DMS53 (cell line): ENCODE measurements around the gene CHN1.

Experiments used
- DNase-seq: peaks from one replicate; lab custom pipeline; 2025; lab: John Stamatoyannopoulos, UW

The CHN1 gene

DNA sequence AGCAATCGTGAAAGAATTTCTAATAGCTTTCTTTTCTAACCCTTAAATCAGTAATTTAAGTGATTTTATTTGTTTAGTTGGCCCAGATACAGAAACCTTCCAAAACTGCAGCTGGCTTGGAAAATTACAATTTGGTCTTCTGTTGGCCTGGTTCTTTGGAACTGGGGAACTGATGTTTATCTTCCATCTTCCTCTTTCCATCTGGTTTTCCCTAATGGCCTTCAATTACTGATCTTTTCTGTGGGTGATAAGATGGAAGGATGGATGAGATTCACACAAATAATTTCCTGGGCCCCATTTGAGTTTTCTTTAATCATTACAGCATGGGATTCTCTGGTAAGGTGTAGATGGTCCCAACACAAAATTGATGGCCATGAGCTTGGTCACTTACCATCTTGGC is 134.4 kb downstream of the CHN1 start:
- no peak for DNase-seq

DNA sequence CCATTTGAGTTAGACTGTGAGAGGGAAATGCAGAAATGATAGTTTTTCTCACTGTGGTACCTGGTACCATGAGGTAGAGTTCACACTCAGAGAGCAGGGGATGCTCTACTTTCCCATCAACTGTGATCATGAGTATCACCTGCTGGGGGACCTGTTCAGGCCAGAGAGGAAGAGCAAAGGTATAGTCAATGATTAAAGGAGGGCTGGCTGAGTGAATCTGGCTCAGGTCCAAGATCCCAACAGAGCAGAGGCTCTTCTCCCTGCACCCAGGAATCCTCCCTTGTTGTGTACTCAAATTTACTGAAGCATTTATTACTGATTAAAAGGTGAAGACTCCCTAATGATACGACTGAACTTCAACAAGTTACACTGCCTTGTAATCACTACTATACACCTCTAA is 136.3 kb downstream of the CHN1 start:
- peak; percentile 82 for DNase-seq

DNA sequence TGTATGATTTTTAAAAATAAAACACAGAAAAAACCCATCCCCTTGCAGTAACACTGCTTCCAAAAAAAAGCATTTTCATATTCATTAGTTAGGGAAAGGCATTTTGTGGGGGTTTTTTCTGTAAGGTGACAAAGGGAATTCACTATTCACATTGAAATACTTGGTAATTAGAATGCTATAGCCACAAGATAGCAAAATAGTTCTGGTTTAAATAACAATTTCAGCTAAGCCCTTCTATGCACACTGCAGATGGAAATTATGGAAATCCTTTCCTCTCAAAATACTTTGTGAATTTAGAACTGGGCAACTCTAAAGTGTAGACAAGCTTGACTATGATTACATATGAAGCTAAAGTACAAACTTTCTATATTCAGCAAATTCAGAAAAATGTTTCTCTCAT is 138.8 kb downstream of the CHN1 start:
- no peak for DNase-seq

DNA sequence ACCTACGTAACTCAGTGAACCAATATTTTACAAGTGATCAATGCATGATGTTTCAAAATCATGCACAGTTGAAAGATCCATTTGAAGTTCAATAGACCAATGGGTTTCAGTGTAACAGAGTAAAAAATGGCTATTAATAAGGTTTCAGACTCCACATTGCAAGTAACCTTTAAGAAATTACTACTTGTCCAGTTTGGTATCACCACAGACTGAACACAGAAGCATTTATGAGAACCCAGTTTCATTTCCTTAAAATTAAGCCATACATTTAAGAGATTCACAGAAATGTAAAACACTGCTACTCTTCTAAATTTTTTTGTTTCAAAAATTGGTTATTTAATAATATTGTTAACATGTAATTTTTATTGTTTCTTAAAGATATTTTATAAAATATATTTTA is 142.0 kb downstream of the CHN1 start:
- DNase-seq, result no peak

DNA sequence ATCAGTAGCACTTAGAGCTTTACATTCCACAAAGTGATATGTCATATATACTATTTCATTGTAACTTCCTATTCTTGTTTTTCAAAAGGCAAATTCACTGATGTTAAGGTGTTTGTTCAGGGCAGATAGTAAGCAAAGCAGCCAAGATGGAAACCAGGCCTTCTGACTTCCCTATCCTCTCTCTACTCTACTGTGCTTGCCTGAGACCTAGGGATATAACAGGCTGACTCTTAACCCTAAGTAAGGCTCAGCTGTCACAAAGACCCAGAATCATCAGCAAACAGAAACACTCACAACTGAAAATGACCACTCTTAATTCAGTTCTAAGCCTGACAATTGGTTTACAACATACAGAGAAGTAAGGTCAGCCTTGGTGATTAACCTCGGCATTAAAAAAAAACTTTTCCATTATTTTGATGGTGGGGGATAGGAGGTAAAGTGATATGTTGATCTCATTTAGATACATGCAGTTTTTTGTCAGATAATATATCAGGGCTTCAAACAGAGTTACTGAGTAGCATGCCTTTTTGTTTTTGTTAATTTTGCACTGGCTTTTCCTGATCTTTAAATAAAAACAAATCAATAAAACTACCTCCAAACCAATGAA is 145.5 kb downstream of the CHN1 start:
- peak; percentile 9 for DNase-seq

DNA sequence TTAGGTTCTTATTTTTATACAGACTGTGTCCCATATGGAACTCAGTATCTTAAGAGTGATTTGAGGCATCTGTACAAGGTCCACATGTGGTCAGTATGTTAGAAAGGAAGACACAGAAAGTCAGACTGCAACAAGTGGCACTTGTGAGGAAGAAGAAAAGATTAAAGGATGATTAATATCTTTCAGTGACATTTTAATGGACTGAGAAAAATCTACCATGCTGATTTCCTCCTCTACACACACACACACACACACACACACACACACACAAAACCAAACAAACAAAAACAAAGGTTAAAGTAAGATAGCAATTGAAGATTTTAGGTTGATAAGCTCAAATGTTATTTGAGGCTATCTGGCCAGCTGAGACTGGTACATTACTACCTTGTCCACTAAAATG is 146.4 kb downstream of the CHN1 start:
- DNase-seq, result no peak

DNA sequence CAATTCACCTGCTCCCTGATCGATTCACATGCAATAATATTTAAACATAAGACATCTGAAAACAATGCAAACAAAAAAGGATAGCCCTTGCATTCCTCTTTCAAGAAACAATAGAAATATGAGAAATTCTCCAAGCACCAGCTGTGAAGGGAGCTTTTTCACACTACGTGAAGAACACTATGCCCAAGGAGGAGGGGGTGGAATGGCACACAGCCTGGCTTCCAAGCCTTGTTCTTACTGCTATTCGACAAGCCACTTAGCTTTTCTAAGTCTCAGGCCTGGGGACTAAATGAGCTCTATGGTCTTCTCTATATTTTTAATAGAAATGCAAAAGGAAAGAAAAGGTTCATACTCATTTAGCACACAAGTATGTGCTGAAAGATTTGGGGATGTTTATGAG is 148.7 kb downstream of the CHN1 start:
- no peak for DNase-seq

DNA sequence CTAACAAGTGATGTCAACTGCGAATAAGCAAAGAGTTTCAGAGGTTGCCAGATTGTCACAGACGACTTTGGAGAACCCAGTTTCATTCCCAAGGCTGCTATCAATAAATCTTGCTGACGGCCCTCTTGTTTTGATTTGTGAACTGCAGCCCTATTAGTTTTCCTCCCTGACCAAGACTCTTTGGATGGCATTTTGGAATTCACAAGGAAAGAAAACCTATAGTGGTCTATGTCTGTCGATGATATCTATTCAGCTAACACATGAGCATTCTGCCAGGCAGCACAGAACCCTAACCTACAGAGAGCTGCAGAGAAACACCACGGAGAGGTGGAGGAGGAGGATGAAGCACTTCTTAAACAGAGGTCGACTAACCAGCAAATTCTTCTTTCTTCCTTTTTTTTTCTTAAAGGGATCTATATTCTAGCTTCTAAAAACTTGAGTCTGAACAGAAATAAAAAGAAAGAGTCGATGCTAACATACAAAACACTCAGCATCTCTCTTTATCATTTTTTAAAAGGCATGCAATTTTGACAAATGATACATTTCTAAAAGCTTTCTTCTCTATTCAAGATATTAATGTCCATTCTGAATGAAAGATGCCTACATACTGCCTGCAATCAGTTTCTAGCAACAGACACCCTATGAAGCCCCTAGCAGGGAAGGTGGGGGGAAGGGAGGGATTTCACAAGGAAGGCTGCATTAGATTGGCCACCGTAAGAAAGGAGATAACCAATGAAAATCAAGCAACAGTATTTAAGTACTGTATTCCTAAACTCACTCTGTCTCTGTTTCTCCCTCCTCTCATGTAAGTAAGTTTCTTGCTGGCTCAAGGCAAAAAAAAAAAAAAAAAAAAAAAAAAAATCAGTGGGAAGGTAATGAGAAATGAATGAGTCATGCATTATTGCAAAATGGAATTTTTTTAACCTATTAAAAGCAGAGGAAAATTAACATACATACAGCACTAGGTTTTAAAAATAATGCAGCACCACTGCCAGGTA is 157.9 kb downstream of the CHN1 start:
- DNase-seq, result no peak

DNA sequence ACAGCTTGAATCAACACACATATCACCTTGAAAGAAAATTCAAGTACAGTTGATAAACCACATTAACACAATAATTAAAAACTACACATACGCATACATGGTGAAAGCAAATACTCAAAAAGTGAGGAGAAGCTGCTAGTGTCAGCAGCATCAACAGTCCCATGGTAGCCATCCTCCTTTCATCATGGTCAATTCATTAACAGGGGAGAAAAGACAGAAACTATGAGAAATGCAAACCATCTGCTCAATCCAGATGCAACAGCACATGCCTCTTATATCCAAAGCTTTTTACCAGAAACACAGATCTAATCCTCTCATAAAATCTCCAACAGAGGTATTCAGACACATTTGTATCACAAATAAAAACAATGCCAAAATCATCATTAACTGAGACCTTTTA is 159.0 kb downstream of the CHN1 start:
- DNase-seq, result no peak

DNA sequence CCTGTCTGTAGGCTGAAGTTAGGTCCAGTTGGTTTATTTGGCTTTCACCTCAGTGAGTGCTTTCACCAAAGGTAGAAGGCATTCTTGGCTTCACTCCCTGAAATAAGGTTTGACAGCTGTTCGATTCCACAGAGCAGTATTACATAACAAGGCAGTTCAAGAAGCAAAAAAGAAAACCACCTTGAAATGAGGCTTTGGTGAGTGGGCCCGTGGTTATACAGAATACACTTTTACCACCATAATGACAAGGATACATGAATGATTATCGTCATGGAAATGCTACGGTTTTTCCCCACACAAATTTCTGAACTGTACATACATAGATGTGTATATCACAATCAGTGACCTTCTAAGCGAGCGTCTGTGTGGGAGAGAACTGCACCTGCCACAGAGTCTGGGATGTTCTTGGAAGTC is 160.9 kb downstream of the CHN1 start:
- no peak for DNase-seq

DNA sequence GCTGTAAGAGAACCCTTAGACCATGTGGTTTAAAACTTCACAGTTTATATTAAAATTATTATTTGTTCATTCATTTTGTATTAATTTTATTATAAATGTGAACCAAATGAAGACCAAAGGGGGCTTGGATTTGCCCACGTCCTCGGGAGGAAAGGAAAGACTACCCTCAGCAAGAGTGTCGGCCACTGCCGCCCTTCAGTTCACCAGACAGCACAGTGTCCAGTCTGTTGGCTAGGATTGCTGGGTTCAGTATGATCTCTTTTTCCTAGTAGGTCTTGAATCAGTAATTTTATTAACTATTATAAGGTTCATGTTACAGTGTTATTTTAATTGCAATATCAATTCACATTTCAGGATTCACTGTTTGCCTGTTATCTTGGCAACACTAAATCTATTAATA is 162.7 kb downstream of the CHN1 start:
- DNase-seq, result no peak

DNA sequence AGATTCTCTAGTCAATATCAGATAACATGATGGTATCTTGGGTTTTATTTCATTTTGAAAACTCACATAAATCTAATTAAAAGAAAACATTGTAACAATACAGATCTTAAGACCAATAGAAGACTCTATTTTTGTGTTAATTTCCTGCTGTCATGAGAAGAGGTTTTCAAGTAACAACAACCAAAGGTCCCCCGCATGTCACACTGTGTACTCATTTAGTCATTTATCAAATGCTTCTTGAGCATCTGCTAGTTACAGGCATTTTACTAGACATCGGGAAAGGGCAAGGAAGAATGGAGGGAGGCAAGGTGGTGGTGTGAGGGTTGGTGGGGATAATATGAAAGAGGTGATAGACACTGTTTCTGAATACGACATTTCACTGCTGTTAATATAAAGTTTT is 163.2 kb downstream of the CHN1 start:
- DNase-seq, result no peak

DNA sequence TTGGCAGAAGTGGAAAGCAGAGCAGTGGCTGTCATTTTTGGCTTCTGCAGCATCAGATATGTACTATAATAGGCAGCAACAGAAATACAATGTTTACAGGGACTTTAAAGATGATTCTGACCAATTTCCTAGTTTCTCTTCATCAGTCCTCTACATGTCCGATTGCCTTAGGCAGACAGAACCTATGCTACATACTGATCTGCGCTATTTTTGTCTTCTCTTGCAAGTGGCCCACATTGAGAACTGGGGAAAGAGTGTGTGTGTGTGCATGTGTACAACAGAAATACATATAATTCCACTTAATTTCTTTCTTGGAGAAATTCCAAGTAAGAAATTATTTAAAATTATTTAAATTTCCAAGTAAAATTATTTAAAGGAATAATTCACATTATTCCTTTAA is 163.8 kb downstream of the CHN1 start:
- no peak for DNase-seq

DNA sequence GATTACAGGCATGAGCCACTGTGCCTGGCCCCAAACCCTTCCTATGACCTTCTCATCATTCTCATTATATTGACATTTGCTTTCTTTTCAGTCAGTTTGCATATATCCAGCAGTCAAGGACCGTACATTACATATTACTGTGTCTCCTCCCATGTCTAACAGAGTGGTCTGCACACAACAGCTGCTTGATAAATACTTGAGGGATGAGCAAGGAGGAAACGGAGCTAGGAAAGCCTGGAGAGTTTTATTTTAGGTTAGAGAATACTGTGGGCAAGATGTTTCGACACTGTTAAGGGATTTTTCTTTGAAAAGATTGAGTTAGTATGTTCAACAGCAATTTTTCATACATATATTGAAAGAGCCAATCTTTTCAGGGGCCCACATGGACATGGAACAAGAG is 164.7 kb downstream of the CHN1 start:
- no peak for DNase-seq

DNA sequence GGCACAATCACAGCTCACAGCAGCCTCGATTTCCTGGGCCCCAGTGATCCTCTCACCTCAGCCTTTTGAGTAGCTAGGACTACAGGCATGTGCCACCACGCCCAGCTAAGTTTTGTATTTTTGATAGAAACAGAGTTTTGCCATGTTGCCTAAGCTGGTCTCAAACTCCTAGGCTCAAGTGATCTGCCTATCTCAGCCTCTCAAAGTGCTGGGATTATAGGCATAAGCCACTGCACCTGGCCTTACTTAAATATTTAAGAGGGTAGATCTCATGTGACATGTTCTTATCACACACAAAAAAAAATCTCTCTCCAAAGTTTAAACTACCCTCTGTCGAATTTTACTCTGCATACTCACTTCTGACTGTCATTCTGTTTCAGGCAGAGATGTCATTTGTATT is 165.5 kb downstream of the CHN1 start:
- no peak for DNase-seq

DNA sequence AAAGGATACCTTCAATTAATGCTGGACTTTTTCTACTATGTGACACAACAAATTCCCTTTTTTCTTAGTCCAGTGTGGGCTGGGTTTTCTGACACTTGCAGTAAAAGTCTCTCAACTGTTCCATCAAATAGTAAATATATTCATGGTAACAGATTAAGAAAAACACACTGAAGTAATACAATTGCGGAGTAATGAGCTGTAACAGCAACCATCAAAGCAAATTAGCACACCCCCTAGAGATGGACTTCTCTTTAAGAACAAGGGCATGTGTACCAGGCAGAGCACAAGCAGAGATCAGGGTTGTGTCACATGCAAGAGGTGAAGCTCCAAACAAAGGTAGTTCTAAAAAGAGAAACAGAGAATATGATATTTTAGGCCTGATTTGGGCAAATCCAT is 168.2 kb downstream of the CHN1 start:
- DNase-seq, result no peak

DNA sequence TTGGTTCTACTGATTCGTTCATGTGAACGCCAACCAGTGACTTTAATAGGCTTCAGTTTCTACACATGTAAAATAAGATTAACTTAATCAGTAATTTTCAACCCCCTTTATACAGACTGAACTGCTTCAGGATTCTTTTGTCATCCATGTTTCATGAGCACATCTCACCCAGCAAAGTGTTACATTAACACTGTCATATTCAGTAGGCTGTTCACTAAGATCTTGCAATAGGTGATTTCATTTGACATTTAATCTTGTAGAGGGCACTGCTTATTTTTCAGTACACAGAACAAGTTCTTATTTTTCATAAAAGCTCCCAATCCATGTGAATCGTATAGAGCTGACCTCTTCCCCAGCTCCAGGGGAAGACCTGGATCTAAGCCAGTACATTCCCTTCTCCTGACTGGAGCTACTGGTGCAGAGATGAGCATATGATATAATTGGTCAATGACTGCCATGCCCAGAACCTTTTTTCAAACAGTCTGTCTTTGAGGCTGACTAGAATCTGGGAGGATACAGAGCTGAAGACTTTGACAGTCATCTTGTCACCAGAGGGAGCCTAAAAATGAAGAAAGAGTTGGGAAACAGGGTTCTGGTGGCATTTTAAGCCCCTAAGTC is 168.7 kb downstream of the CHN1 start:
- DNase-seq, result no peak

DNA sequence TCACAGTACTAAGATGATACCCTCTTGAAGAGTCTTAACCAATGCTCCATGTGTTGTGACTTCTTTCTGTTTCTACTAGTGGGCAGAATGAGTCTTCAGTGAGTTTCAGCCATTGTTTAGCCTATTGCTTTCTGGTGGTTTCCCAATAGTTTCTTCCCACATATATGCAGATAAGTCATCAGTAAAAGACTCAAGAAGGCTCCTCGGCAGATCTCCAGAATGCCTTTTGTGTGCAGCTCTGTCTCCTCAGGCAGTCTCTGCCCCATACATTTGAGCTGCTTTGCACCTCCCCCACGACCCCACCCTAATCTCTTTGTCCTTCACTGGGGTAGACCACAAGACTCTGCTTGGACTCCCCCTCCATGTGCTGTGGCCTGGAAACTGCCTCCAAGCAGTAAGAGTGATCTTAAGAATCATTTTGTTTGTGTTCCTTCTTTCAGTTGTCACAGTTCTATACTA is 169.4 kb downstream of the CHN1 start:
- no peak for DNase-seq

DNA sequence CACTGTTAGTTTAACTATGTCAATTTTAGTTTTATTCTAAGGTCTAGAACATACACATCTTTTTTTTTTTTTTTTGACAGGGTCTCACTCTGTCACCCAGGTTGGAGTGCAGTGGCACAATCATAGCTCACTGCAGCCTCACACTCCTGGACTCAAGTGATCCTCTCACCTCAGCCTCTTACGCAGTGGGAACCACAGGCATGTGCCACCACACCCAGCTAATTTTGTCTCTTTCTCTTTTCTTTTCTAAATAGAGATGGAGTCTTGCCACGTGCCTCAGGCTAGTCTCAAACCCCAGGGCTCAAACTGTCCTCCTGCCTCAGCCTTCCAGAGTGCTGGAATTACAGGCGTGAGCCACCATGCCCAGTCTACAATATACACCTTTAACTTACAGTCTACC is 171.4 kb downstream of the CHN1 start:
- no peak for DNase-seq

DNA sequence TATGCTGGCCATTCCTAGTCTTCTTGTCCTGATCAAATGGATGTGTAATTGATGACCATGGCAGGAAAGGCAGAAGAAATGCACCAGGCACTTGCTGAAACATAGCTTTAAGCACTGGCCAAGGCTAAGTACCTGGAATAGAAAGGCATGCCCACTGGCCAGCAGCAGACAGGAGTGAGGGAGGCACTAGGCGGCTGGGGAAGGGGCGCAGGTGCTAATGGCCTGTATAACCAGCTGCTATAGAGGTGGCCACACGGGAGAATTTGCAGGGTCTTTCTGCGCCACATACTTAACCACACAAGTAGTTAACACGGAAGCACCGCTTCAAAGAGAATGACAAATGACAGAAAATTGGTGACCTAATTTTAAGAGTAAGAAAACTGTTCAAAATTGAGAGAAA is 174.6 kb downstream of the CHN1 start:
- no peak for DNase-seq

DNA sequence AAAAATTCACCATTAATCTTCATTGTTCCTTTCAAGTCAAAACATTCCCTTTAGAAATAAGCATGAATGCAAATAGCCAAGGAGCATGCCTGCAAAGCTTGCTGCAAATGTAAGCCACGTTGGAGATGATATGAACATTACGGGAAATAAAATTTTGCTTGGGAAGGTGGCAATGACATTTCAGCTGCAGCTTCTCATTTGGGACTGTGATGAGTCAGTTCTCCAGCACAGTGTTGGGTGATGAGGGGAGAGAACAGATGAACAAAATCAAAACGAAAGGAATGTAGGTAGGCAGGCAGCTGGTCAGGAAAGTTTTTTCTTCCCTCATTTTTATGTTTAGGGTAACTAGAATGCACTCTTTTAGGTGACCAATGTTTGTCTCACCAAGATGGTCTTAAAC is 175.6 kb downstream of the CHN1 start:
- DNase-seq, result no peak

DNA sequence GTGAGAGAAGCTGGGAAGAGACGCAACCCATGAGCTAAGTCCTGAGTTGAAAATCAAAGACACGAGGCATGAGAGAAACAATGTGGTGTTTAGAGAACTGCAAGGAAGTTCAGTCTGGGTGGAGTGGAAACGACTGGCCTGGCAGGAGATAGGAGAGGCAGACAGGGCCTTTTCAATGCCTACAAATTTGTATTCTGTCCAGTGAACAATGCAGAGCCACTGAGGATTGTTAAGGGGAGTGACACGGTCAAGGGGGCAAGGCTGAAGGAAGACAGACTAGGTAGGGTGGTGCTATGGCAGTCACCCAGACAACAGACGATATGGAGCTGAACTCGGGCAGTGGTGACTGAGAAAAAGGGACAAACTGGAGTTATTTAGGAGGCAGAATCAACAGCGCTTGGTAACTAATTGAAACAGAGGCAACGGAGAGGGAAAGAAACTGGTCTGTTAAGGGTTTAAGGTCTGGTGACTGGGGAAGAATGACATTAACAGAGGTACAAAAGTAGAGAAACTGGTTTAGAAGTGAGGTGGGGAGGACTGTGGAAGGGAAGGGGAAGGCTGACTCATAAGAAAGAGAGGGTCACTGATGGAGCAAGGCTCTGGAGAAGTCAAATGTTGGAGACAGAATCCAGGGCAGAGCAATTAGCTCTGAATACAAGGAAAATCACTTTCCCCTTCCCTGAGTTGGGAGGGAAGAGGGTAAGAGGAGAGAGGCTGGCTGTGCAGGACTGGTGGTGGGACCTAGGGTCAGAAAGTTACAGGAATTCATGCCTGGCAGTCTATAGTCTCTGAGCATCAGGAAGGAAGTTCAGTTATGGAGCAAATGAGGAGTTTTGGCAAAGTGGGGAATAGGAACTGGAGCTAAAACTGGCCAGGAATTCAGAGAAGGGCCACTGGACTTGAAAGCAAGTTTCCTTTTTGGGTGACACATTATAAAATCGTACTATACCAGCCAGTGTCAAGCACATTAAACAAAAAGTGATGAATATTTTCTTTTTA is 177.5 kb downstream of the CHN1 start:
- peak; percentile 56 for DNase-seq
